A549 (cell line): ENCODE results near the gene RIPK4. TPM values are rescaled to one million over a fixed set of nuclear protein-coding genes. Genes with fewer than 3 reads are reported as not detected.

Experiments
- ATAC-seq, 2 experiments: fragments of 200-7000 bp in 1 of 2; fragments of >200 bp in 1 of 2; cut with Nextera tagmentation in 1 of 2; cut with Tn5 transposase in 1 of 2; 3 replicates each; pipeline versions ENCODE4 v1.8.0 to v1.9.1; 2018 to 2020; ENCODE audit warnings: mild to moderate bottlenecking in 1 of 2, moderate library complexity in 1 of 2
- CTCF ChIA-PET: fragments of 300-600 bp; sonication (Branson Sonifier 250); formaldehyde crosslinking; extraction: SDS; loops from one replicate; lab custom pipeline; 2021; ENCODE audit warnings: antibody characterized with exemption, inconsistent platforms; lab: Yijun Ruan, JAX
- POLR2A ChIA-PET: fragments of 350-600 bp; formaldehyde crosslinking; extraction: SDS; loops from one replicate; lab custom pipeline; 2021; ENCODE audit warnings: antibody characterized with exemption, inconsistent platforms; lab: Yijun Ruan, JAX
- DNase-seq, 2 experiments: peaks; one replicate each; pipeline versions ENCODE4 v3.0.0 to v3.0.0-alpha.2; 2011 to 2016; ENCODE audit warnings: low read depth in 1 of 2, low spot score in 1 of 2
- FAIRE-seq: peaks from 2 replicates; lab custom pipeline; 2011; peaks lifted over from hg19 to GRCh38; lab: Jason Lieb, UNC
- H3K27ac ChIP-seq, 2 experiments: fragments of >200 bp; sonication (Bioruptor Twin); formaldehyde crosslinking; 3 replicates each; pipeline ENCODE4 v1.5.1; 2016 to 2017
- H3K4me1 ChIP-seq: fragments of >200 bp; sonication (Bioruptor Twin); formaldehyde crosslinking; 3 replicates; pipeline ENCODE4 v1.6.1; 2016
- H3K4me2 ChIP-seq: fragments of >200 bp; sonication (Bioruptor Twin); formaldehyde crosslinking; 3 replicates; pipeline ENCODE4 v1.6.1; 2016
- H3K4me3 ChIP-seq: fragments of >200 bp; sonication (Bioruptor Twin); formaldehyde crosslinking; 3 replicates; pipeline ENCODE4 v1.5.1; 2016
- H3K9me3 ChIP-seq: fragments of >200 bp; sonication (Bioruptor Twin); formaldehyde crosslinking; 3 replicates; pipeline ENCODE4 v1.6.1; 2016
- BCL3 ChIP-seq: fragments of >200 bp; sonication (Bioruptor Twin); formaldehyde crosslinking; IDR thresholded peaks from 3 replicates; pipeline ENCODE4 v1.6.1; 2016
- CBX2 ChIP-seq: fragments of 200-600 bp; sonication (generic); IDR thresholded peaks from 2 replicates; pipeline ENCODE4 v1.6.1; 2016; ENCODE audit warnings: low read depth, mild to moderate bottlenecking, borderline replicate concordance
- CBX8 ChIP-seq: fragments of 200-600 bp; sonication (generic); IDR thresholded peaks from 2 replicates; pipeline ENCODE4 v1.6.1; 2016
- CHD2 ChIP-seq: fragments of 150-350 bp; IDR thresholded peaks from 2 replicates; pipeline ENCODE4 v1.6.1; 2014; ENCODE audit warnings: low read length; ENCODE audit not compliant: partially characterized antibody
- CHD4 ChIP-seq: fragments of 200-600 bp; sonication (generic); IDR thresholded peaks from 2 replicates; pipeline ENCODE4 v1.6.1; 2016; ENCODE audit warnings: antibody characterized with exemption, mild to moderate bottlenecking, borderline replicate concordance
- CTCF ChIP-seq: fragments of >200 bp; sonication (Bioruptor Twin); formaldehyde crosslinking; IDR thresholded peaks from 3 replicates; pipeline ENCODE4 v1.5.1; 2016
- E2F6 ChIP-seq: IDR thresholded peaks from 2 replicates; pipeline ENCODE4 v1.6.1; 2012; ENCODE audit warnings: low read depth, borderline replicate concordance
- EHF ChIP-seq: fragments of 250-450 bp; sonication (Bioruptor Pico); IDR thresholded peaks from 2 replicates; pipeline ENCODE4 v1.5.0; 2020; ENCODE audit warnings: mild to moderate bottlenecking
- ESRRA ChIP-seq: fragments of 150-350 bp; IDR thresholded peaks from 2 replicates; pipeline ENCODE4 v1.6.1; 2014; ENCODE audit warnings: mild to moderate bottlenecking, low read length, borderline replicate concordance
- FOSL2 ChIP-seq, 2 experiments: fragments of 450-650 bp in 1 of 2; fragments of >200 bp in 1 of 2; sonication (Bioruptor Twin) in 1 of 2; formaldehyde crosslinking; IDR thresholded peaks; 2 replicates each; pipeline versions ENCODE4 v1.5.0 to v1.6.1; 2016 to 2020; ENCODE audit warnings: mild to moderate bottlenecking in 1 of 2, moderate library complexity in 1 of 2
- GATA3 ChIP-seq: IDR thresholded peaks from 2 replicates; pipeline ENCODE4 v1.6.1; 2012; ENCODE audit warnings: borderline replicate concordance
- HES2 ChIP-seq: fragments of >200 bp; sonication (Bioruptor Twin); formaldehyde crosslinking; IDR thresholded peaks from 2 replicates; pipeline ENCODE4 v1.6.1; 2016
- HOXA7 ChIP-seq: fragments of 250-450 bp; sonication (Bioruptor Pico); IDR thresholded peaks from 2 replicates; pipeline ENCODE4 v1.5.0; 2020; ENCODE audit warnings: mild to moderate bottlenecking, moderate library complexity
- HOXB13 ChIP-seq: fragments of 250-450 bp; sonication (Bioruptor Pico); IDR thresholded peaks from 2 replicates; pipeline ENCODE4 v1.5.0; 2020; ENCODE audit warnings: low read depth, mild to moderate bottlenecking, moderate library complexity
- HOXB5 ChIP-seq: fragments of 250-450 bp; sonication (Bioruptor Pico); IDR thresholded peaks from 2 replicates; pipeline ENCODE4 v1.5.0; 2020; ENCODE audit warnings: mild to moderate bottlenecking, moderate library complexity
- KDM1A ChIP-seq: fragments of 200-600 bp; sonication (generic); IDR thresholded peaks from 2 replicates; pipeline ENCODE4 v1.6.1; 2016; ENCODE audit warnings: low read depth, mild to moderate bottlenecking
- KDM5A ChIP-seq: fragments of 200-600 bp; sonication (generic); IDR thresholded peaks from 2 replicates; pipeline ENCODE4 v1.6.1; 2016; ENCODE audit warnings: antibody characterized with exemption, mild to moderate bottlenecking
- MAFK ChIP-seq: fragments of 450-650 bp; IDR thresholded peaks from 2 replicates; pipeline ENCODE4 v1.6.1; 2014; ENCODE audit not compliant: partially characterized antibody
- MAX ChIP-seq: IDR thresholded peaks from 2 replicates; pipeline ENCODE4 v1.6.1; 2012
- MYC ChIP-seq: IDR thresholded peaks from 2 replicates; pipeline ENCODE4 v1.6.1; 2012; ENCODE audit warnings: mild to moderate bottlenecking, inconsistent platforms, low read length, improper control_type of control experiment, borderline replicate concordance
- NPAS2 ChIP-seq: fragments of 250-450 bp; sonication (Bioruptor Pico); IDR thresholded peaks from 2 replicates; pipeline ENCODE4 v1.8.0; 2022; ENCODE audit warnings: mild to moderate bottlenecking, moderate library complexity, borderline replicate concordance
- NR3C1 ChIP-seq: fragments of >200 bp; sonication (Bioruptor Twin); formaldehyde crosslinking; IDR thresholded peaks from 3 replicates; pipeline ENCODE4 v1.6.1; 2017
- PBX3 ChIP-seq: IDR thresholded peaks from 2 replicates; pipeline ENCODE4 v1.6.1; 2012
- PHF8 ChIP-seq: fragments of 200-600 bp; sonication (generic); IDR thresholded peaks from 2 replicates; pipeline ENCODE4 v1.6.1; 2016; ENCODE audit warnings: low read depth, mild to moderate bottlenecking, antibody characterized with exemption, moderate library complexity, borderline replicate concordance
- RAD21 ChIP-seq, 2 experiments: fragments of >200 bp in 1 of 2; sonication (Bioruptor Twin) in 1 of 2; formaldehyde crosslinking in 1 of 2; IDR thresholded peaks in 1 of 2; conservative IDR thresholded peaks in 1 of 2; 2 replicates in 1 of 2; 3 replicates in 1 of 2; pipeline ENCODE4 v1.6.1; 2012 to 2018; ENCODE audit warnings: inconsistent platforms in 1 of 2
- RFX5 ChIP-seq: fragments of 450-650 bp; IDR thresholded peaks from 2 replicates; pipeline ENCODE4 v1.7.1; 2014; ENCODE audit warnings: antibody characterized with exemption, mild to moderate bottlenecking, moderate library complexity
- RNF2 ChIP-seq: fragments of 200-600 bp; sonication (generic); IDR thresholded peaks from 2 replicates; pipeline ENCODE4 v1.6.1; 2016; ENCODE audit warnings: low read depth, mild to moderate bottlenecking, antibody characterized with exemption, moderate library complexity, borderline replicate concordance
- TFCP2L1 ChIP-seq: fragments of 250-450 bp; sonication (Bioruptor Pico); IDR thresholded peaks from 2 replicates; pipeline ENCODE4 v1.5.0; 2021; ENCODE audit warnings: mild to moderate bottlenecking
- TP53 ChIP-seq: fragments of 250-450 bp; sonication (Bioruptor Pico); IDR thresholded peaks from 2 replicates; pipeline ENCODE4 v1.5.0; 2021; ENCODE audit warnings: mild to moderate bottlenecking, moderate library complexity
- USF2 ChIP-seq: fragments of 450-650 bp; IDR thresholded peaks from 2 replicates; pipeline ENCODE4 v1.6.1; 2014; ENCODE audit warnings: antibody characterized with exemption
- ZC3H11A ChIP-seq: fragments of 450-650 bp; IDR thresholded peaks from 2 replicates; pipeline ENCODE4 v1.6.1; 2014; ENCODE audit warnings: antibody characterized with exemption, mild to moderate bottlenecking
- ZSCAN20 ChIP-seq: fragments of 250-450 bp; sonication (Bioruptor Pico); IDR thresholded peaks from 2 replicates; pipeline ENCODE4 v1.8.0; 2022; ENCODE audit warnings: mild to moderate bottlenecking, moderate library complexity
- WGBS: methylation state at CpG from one replicate; pipeline ENCODE4 v1.1.6; 2017; ENCODE audit errors: missing lambda C conversion rate; 5-methylcytosine and 5-hydroxymethylcytosine counted together
- polyA plus RNA-seq, 4 experiments: library from polyadenylated mRNA; depleted of rRNA in 3 of 4; stranded (reverse); fragments of >200 nt; fragmentation: RNase III in 1 of 4; extraction: RNeasy Plus Mini Kit Qiagen cat#74134 plus additional on column Dnase treatment in 1 of 4; gene quantifications; 2 replicates in 3 of 4; 3 replicates in 1 of 4; pipeline ENCODE4 v1.2.3, GENCODE V29; 2011 to 2017

The RIPK4 gene
- polyA plus RNA-seq, 2 of the 4 experiments (the other 2 are of a cell fraction) = 3.0 to 5.7 TPM

GRCh38 chr21:41803316-41803715, 36.5 kb upstream of the RIPK4 start:
- TF ChIP-seq TFCP2L1 (CRISPR knock-in tag) (no peak), NPAS2 (CRISPR knock-in tag) (no peak), HES2 (no peak), MYC (no peak), BCL3 (no peak), RFX5 (no peak), GATA3 (no peak), CTCF (no peak), FOSL2 (IDR thresholded peaks at IDR 0.05) (no peak), FOSL2 (CRISPR knock-in tag; IDR thresholded peaks at IDR 0.05) (no peak), RNF2 (no peak), PBX3 (no peak), RAD21 (conservative IDR thresholded peaks at IDR 0.05 in 1 of 2, IDR thresholded peaks at IDR 0.05 in 1 of 2) (no peak), TP53 (CRISPR knock-in tag) (no peak), KDM1A (no peak), CHD2 (no peak), CBX2 (no peak), ZSCAN20 (no peak), MAX (no peak), EHF (CRISPR knock-in tag) (no peak)

GRCh38 chr21:41802684-41803083, 35.8 kb upstream of the RIPK4 start:
- DNase-seq = no peak
- H3K9me3 ChIP-seq = no peaks in the 10 kb centered on the region
- POLR2A ChIA-PET = no interaction called here
- ATAC-seq = no peak
- no peak overlapping the region for H3K27ac ChIP-seq
- TF ChIP-seq PHF8 (no peak), KDM5A (no peak), HOXB5 (no peak), ESRRA (no peak), E2F6 (no peak), USF2 (no peak), CBX8 (no peak), ZC3H11A (no peak), MYC (no peak), MAFK (no peak), CHD4 (no peak), HOXB13 (CRISPR knock-in tag) (no peak), NR3C1 (no peak), HOXA7 (CRISPR knock-in tag) (no peak)
- 86% methylated on average over 18 of the region's 19 CpGs for WGBS
- no peak overlapping the region for H3K4me3 ChIP-seq
- no peaks in the 10 kb centered on the region for H3K4me1 ChIP-seq
- no peak for FAIRE-seq
- CTCF ChIA-PET = no interaction called here
- no peak overlapping the region for H3K4me2 ChIP-seq

More at GRCh38 chr21:41803316-41803715, 36.5 kb upstream of the RIPK4 start:
- Histone ChIP-seq H3K4me1 (no peaks in the 10 kb centered on the region), H3K27ac (no peak overlapping the region), H3K4me2 (no peak overlapping the region), H3K9me3 (no peaks in the 10 kb centered on the region), H3K4me3 (no peak overlapping the region)
- CTCF ChIA-PET = no interaction called here
- 91% methylated on average over 3 of the region's 13 CpGs for WGBS
- POLR2A ChIA-PET = no interaction called here
- FAIRE-seq = no peak
- DNase-seq = no peak
- no peak for ATAC-seq
